SK-N-SH treated with all-trans-retinoic acid at 6 μM for 48 hours (cell line): ENCODE data around the gene THAP12.

Source experiments
- ATAC-seq: fragments of 200-7000 bp; cut with Tn5 transposase; 3 replicates; pipeline ENCODE4 v1.9.1; 2020; ENCODE audit warnings: mild to moderate bottlenecking, moderate library complexity
- BACH2 ChIP-seq: fragments of 250-450 bp; sonication (Bioruptor Pico); IDR thresholded peaks from 2 replicates; pipeline ENCODE4 v1.9.0; 2021; ENCODE audit warnings: mild to moderate bottlenecking, borderline replicate concordance
- CREB5 ChIP-seq: fragments of 250-450 bp; sonication (Bioruptor Pico); IDR thresholded peaks from 2 replicates; pipeline ENCODE4 v1.5.1; 2020; ENCODE audit warnings: low read depth, mild to moderate bottlenecking, moderate library complexity
- CSDC2 ChIP-seq: fragments of 250-450 bp; sonication (Bioruptor Pico); IDR thresholded peaks from 2 replicates; pipeline ENCODE4 v1.5.0; 2020; ENCODE audit warnings: mild to moderate bottlenecking, moderate library complexity
- ESRRG ChIP-seq: fragments of 250-450 bp; sonication (Bioruptor Pico); IDR thresholded peaks from 2 replicates; pipeline ENCODE4 v1.6.1; 2021; ENCODE audit warnings: mild to moderate bottlenecking
- ISL1 ChIP-seq: fragments of 250-450 bp; sonication (Bioruptor Pico); IDR thresholded peaks from 2 replicates; pipeline ENCODE4 v2.1.2; 2022; ENCODE audit warnings: mild to moderate bottlenecking, moderate library complexity
- OSR1 ChIP-seq: fragments of 250-450 bp; sonication (Bioruptor Pico); IDR thresholded peaks from 2 replicates; pipeline ENCODE4 v1.8.0; 2022; ENCODE audit warnings: moderate library complexity, mild to moderate bottlenecking, inconsistent platforms
- POU6F1 ChIP-seq: fragments of 250-450 bp; sonication (Bioruptor Pico); IDR thresholded peaks from 2 replicates; pipeline ENCODE4 v1.8.0; 2021; ENCODE audit warnings: low read depth, mild to moderate bottlenecking, moderate library complexity, borderline replicate concordance
- PPARA ChIP-seq: fragments of 250-450 bp; sonication (Bioruptor Pico); IDR thresholded peaks from 2 replicates; pipeline ENCODE4 v1.5.0; 2020; ENCODE audit warnings: mild to moderate bottlenecking, borderline replicate concordance
- SNAI2 ChIP-seq: fragments of 250-450 bp; sonication (Bioruptor Pico); IDR thresholded peaks from 2 replicates; pipeline ENCODE4 v1.5.0; 2020; ENCODE audit warnings: mild to moderate bottlenecking, moderate library complexity
- TOX ChIP-seq: fragments of 250-450 bp; sonication (Bioruptor Pico); IDR thresholded peaks from 2 replicates; pipeline ENCODE4 v1.8.0; 2021; ENCODE audit warnings: mild to moderate bottlenecking, moderate library complexity, borderline replicate concordance
- ZFP3 ChIP-seq: fragments of 250-450 bp; sonication (Bioruptor Pico); IDR thresholded peaks from 2 replicates; pipeline ENCODE4 v1.5.0; 2020; ENCODE audit warnings: mild to moderate bottlenecking, moderate library complexity
- ZFP30 ChIP-seq: fragments of 450-650 bp; formaldehyde crosslinking; IDR thresholded peaks from 2 replicates; pipeline ENCODE4 v1.5.0; 2022; ENCODE audit warnings: mild to moderate bottlenecking, moderate library complexity
- ZNF565 ChIP-seq: fragments of 450-650 bp; formaldehyde crosslinking; conservative IDR thresholded peaks from 2 replicates; pipeline ENCODE4 v1.5.0; 2020; ENCODE audit warnings: low read depth, mild to moderate bottlenecking, moderate library complexity
- ZNF8 ChIP-seq: fragments of 450-650 bp; formaldehyde crosslinking; IDR thresholded peaks from 2 replicates; pipeline ENCODE4 v1.5.0; 2020; ENCODE audit warnings: mild to moderate bottlenecking, moderate library complexity
- TF ChIP-seq, protein P1 (sequence below): fragments of 250-450 bp; sonication (Bioruptor Pico); IDR thresholded peaks from 2 replicates; pipeline ENCODE4 v1.8.0; 2020; ENCODE audit warnings: mild to moderate bottlenecking, moderate library complexity, borderline replicate concordance
- TF ChIP-seq, protein P2 (sequence below): fragments of 250-450 bp; sonication (Bioruptor Pico); IDR thresholded peaks from 2 replicates; pipeline ENCODE4 v1.5.0; 2020; ENCODE audit warnings: mild to moderate bottlenecking, moderate library complexity
- TF ChIP-seq, protein P3 (sequence below): fragments of 250-450 bp; sonication (Bioruptor Pico); IDR thresholded peaks from 2 replicates; pipeline ENCODE4 v1.5.1; 2021; ENCODE audit warnings: mild to moderate bottlenecking, moderate library complexity

Gene THAP12

GRCh38 chr11:76379807-76380158 is 1.1 kb downstream of the THAP12 start:
- TF ChIP-seq CSDC2 (no peak), TOX (CRISPR knock-in tag) (no peak), ISL1 (no peak), SNAI2 (no peak), PPARA (CRISPR knock-in tag) (no peak), ZNF8 (CRISPR knock-in tag) (no peak), ZNF565 (CRISPR knock-in tag) (no peak), ZFP30 (CRISPR knock-in tag) (no peak), POU6F1 (CRISPR knock-in tag) (no peak), ESRRG (no peak), CREB5 (CRISPR knock-in tag) (no peak), OSR1 (CRISPR knock-in tag) (no peak)
- TF ChIP-seq, protein P1, sequence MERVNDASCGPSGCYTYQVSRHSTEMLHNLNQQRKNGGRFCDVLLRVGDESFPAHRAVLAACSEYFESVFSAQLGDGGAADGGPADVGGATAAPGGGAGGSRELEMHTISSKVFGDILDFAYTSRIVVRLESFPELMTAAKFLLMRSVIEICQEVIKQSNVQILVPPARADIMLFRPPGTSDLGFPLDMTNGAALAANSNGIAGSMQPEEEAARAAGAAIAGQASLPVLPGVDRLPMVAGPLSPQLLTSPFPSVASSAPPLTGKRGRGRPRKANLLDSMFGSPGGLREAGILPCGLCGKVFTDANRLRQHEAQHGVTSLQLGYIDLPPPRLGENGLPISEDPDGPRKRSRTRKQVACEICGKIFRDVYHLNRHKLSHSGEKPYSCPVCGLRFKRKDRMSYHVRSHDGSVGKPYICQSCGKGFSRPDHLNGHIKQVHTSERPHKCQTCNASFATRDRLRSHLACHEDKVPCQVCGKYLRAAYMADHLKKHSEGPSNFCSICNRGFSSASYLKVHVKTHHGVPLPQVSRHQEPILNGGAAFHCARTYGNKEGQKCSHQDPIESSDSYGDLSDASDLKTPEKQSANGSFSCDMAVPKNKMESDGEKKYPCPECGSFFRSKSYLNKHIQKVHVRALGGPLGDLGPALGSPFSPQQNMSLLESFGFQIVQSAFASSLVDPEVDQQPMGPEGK (CRISPR knock-in tag), result no peak
- TF ChIP-seq, protein P2, sequence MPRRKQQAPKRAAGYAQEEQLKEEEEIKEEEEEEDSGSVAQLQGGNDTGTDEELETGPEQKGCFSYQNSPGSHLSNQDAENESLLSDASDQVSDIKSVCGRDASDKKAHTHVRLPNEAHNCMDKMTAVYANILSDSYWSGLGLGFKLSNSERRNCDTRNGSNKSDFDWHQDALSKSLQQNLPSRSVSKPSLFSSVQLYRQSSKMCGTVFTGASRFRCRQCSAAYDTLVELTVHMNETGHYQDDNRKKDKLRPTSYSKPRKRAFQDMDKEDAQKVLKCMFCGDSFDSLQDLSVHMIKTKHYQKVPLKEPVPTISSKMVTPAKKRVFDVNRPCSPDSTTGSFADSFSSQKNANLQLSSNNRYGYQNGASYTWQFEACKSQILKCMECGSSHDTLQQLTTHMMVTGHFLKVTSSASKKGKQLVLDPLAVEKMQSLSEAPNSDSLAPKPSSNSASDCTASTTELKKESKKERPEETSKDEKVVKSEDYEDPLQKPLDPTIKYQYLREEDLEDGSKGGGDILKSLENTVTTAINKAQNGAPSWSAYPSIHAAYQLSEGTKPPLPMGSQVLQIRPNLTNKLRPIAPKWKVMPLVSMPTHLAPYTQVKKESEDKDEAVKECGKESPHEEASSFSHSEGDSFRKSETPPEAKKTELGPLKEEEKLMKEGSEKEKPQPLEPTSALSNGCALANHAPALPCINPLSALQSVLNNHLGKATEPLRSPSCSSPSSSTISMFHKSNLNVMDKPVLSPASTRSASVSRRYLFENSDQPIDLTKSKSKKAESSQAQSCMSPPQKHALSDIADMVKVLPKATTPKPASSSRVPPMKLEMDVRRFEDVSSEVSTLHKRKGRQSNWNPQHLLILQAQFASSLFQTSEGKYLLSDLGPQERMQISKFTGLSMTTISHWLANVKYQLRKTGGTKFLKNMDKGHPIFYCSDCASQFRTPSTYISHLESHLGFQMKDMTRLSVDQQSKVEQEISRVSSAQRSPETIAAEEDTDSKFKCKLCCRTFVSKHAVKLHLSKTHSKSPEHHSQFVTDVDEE, result no peak
- TF ChIP-seq, protein P3, sequence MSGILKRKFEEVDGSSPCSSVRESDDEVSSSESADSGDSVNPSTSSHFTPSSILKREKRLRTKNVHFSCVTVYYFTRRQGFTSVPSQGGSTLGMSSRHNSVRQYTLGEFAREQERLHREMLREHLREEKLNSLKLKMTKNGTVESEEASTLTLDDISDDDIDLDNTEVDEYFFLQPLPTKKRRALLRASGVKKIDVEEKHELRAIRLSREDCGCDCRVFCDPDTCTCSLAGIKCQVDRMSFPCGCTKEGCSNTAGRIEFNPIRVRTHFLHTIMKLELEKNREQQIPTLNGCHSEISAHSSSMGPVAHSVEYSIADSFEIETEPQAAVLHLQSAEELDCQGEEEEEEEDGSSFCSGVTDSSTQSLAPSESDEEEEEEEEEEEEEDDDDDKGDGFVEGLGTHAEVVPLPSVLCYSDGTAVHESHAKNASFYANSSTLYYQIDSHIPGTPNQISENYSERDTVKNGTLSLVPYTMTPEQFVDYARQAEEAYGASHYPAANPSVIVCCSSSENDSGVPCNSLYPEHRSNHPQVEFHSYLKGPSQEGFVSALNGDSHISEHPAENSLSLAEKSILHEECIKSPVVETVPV (CRISPR knock-in tag), result no peak
- ATAC-seq, result no peak

DNA sequence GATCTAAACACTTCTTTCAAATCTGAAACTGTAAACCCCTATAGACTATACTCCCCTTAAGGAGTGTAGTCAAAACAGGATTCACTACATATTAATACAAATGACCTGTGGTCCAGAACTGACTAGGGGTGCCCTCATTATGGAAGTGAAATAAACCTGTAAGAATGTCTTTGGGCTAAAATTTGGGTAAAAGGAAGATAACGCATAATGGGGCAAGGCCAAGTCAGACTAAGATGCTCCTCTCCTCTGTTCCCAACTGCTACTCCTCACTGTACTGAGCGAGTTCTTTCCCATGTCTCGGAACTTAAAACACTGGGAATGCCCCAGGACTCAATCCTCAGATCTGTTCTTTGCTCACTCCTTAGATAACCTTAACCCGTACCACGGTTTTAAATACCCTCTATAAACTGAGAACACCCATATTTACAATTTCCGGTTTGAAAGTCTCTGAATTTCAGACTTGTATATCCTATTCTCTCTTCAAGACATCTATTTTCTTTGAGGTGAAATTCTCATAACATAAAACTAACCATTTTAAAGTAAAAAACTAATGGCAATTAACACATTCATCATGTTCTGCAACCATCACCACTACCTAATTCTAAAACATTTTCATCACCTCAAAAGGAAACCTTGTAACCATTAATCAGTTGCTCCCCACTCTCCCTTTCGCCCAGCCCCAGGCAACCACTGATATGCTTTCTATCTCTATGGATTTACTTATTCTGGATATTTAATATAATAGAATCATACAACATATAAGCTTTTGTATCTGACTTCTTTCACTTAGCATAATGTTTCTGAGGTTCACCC is 4.0 kb downstream of the THAP12 start:
- TF ChIP-seq, protein P1 (CRISPR knock-in tag), result no peak
- TF ChIP-seq ISL1, result no peak
- no peak for TF ChIP-seq ESRRG
- no peak for TF ChIP-seq BACH2 (CRISPR knock-in tag)
- TF ChIP-seq, protein P3 (CRISPR knock-in tag), result no peak
- no peak for TF ChIP-seq ZFP3 (CRISPR knock-in tag)
- no peak for ATAC-seq
